Activated T-cell treated with anti-CD3 and anti-CD28 coated beads, Interleukin-2, amount 50 U/mL, for 1 hour (primary cell): Measurements from ENCODE around the gene CACNB2.

Experiments used
- DNase-seq: peaks from one replicate; pipeline ENCODE4 v3.0.0-alpha.2; 2020

The CACNB2 gene

GRCh38 chr10:18236756-18237155 is 96.5 kb downstream of the CACNB2 start:
- DNase-seq: no peak

DNA sequence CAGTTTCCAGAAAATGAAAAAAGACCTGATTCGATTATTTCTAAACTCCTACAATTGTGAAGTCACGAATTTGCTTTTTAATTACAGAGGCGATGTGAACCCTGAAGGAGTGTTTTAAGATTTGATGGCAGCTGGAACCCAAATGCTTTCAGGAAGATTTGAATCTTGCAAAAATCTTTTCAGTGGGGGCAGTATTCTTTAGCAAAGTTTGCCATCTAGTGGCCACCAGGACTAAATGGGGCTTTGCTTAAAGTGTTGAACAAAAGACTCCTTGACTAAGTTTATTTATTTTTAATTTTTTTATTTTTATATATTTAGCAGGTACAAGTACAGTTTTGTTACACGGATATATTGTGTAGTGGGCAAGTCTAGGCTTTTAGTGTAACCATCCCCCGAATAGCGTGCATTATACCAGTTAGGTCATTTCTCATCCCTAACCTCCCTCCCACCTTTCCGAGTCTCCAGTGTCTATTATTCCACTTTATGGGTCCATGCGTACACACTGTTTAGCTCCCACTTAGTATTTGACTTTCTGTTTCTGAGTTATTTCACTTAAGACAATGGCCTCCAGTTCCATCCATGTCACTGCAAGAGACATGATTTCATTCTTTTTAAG is 98.8 kb downstream of the CACNB2 start:
- DNase-seq: no peak

DNA sequence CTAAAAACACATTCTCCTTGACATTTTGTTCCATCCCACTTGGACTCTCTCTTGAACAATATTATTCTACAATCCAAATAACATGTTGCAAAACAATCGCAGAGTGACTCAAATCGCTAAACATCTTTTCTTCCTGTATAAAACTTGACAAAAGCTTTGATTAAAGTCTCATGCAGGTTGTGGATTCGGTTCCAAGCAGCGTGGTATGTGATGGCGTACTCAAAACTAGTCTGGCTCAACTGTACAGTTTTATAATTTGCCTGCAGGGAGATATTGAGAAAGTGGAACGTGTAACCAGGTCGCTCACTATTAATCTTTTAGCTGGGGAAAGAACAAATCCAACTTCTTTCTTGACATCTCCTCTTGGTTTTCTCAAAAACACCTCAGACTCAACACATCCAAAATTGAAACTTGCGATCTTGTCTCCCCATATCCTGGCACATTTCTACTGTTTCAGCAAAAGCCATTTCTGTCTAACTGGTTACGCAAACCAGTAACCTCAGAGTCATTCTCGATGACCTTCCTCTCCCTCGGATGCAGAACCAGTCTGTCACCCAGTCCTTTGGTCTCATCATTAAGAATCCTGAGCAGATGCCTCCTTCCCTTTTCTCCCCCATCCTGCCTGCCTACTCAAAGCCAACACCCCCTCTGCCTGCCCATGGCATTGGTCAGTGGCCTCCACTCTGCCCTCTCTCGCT is 100.1 kb downstream of the CACNB2 start:
- no peak for DNase-seq

- DNase-seq: no peak
Measured at GRCh38 chr10:18246967-18247366, 106.7 kb downstream of the CACNB2 start.

GRCh38 chr10:18252086-18252485 is 111.9 kb downstream of the CACNB2 start:
- DNase-seq: no peak

DNA sequence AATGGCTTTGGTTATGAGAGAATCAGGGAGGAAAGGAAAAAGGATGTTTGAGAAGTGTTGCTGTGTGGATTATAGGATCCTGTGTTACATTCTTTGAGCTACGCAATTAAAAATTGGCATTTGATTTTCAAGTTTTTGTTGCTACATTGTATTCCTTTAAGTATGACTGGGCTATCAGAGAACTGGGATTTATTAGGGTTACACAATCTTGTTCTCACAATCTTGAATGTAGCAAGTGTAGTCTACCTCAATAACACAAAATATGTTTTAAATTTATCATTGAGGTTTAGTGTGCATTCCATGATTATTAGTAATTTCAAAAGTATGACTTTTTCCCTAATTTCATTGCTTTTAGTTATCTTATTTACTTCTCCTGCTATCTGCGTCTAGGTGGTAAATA is 113.9 kb downstream of the CACNB2 start:
- DNase-seq: no peak

- no peak for DNase-seq
Measured at GRCh38 chr10:18254692-18255091, 114.5 kb downstream of the CACNB2 start.

GRCh38 chr10:18260310-18260922 is 120.2 kb downstream of the CACNB2 start:
- no peak for DNase-seq

DNA sequence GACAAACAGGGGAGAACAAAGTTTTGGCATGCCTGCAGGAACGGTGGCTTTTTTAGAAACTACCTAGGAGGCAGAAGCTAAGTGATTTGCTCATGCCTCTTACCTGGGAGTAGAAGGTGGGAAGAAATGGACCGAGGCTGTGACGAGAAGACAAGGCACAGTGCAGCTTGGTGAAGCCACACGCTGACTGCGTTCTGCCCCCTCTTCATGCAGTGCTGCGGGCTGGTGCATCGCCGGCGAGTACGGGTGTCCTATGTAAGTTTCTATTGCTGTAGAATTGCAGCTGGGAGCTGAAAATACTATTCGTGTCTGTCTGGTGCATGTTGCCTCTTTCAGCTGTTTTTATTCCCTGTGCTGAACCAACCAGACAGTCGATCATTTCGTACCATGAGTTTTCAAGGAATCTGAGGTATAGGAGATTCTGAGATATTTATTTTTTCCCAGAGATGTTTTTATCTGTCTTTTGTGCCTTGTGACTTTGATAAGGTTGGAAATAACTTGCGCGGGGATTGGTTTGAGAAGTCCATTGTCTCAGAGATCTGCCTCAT is 120.9 kb downstream of the CACNB2 start:
- DNase-seq: no peak

DNA sequence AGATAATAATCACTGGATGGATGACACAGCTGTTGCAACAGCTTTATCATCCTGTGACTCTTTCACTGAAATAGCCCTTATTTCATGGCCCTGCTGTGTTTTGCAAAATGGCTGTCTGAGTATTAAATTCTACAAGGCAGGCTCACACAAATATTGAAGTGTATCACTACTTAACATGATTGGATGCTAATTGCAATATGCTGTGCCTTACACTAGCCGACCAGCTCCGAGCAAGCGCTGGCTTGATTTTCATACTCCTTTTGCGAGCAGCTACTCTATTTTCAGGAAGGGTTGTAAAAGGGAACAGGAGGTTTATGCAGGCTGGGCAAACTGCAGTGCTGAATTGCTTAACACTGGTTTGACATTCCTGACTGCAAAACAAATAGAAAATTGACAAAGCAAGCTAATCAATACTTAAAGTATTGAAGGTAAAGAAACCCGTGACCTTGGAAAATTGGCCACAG is 121.6 kb downstream of the CACNB2 start:
- DNase-seq: no peak

GRCh38 chr10:18264466-18265050 is 124.3 kb downstream of the CACNB2 start:
- DNase-seq: no peak

GRCh38 chr10:18268005-18268404 is 127.8 kb downstream of the CACNB2 start:
- no peak for DNase-seq

- no peak for DNase-seq
Measured at GRCh38 chr10:18271491-18271890, 131.3 kb downstream of the CACNB2 start.

DNA sequence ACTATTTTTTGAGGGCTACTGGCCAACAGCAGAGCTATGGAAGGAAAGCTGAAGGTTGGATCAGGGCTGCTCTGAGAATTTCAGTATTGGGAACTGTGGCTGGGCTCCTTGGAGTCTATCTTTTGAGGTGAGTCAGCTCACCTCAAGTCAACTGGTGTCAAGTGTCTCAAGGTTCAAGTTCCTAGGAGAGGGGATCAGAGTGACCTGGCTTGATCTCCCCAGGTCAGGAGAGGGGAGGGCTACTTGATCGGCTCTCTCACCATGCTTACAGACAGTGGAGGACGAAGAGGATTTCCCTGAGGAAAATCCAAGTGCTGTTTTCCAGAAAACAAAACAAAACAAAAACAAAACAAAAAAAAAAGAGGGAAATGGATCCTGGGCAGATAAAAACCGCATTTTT is 132.8 kb downstream of the CACNB2 start:
- no peak for DNase-seq

DNA sequence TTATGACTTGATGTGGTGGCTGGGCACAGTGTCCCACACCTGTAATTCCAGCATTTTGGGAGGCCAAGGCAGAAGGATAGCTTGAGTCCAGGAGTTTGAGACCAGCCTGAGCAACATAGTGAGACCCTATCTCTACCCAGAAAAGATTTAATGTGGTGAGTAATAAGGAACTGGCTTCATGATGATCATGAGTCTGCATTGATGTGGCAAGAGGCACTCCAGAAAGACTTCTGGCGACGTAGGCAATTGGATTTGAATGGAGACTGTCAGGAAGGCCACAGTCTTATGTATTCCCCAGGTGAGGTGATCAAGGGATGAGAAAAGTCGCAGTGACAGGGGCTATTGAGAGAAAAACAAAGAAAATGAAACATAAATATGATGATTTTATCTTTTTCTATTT is 138.0 kb downstream of the CACNB2 start:
- no peak for DNase-seq

DNA sequence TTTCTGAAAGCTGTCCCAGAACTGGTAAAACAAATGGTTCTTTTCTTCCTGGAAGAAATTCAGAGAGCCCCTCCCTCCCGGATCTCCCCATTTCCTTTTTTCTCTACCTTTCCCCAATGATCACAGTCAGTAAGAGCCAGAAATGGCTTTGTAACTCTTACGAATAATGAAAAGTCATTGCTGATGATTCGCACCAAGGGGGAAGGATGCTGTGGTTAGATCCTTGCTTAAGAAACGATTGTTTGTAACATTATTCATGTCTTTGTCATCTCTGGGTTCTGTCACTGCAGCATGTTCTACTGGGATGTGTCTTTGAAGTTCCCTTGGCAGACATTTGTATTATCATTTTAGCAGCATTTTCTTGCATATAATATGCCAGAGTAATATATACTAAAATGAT is 138.9 kb downstream of the CACNB2 start:
- no peak for DNase-seq

GRCh38 chr10:18282094-18282493 is 141.9 kb downstream of the CACNB2 start:
- DNase-seq: no peak

- DNase-seq: no peak
Measured at GRCh38 chr10:18290651-18291313, 150.6 kb downstream of the CACNB2 start.

DNA sequence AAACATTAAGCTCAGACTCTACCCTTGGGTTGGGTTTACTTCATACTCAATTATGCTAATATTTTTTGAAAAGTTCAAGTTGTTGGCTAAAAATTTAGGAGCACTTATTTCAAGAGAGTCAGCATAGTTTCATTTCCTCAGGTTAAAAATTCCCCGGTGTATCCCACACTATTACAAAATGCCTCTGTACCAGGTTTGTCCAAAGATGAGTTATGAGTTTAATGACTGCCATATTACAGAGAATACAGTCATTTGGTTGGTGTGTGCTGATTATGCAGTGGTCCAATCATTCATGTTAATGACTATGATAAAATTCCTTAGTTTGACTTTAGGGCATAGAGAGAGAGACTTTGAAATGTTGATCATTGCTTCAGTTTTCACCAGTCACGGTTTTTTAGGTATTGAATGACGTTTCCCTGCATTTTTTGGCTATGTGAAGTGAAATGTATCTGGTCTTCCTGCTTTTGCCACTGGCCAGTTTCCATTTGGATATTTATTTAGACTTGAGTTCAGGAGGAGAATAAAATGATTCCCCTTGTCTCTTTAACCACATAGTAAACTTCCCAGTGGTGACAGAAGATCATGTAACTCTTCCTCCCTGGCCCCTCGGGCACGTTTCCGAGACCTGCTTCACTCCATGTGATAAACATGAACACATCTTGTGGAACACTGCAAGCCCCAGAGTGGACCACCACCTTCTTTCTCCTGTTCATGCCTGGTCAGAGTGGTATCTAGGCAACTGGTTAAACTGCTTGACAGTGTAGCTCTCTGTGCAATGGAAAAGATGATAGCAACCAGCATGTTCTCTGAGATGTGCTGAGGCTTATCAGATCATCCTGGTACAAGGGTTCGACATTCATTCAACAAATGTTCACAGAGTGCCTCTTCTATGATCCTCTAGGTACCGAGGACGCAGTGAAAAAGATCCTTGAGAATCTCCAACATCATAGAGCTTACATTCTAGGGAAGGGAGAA is 153.6 kb downstream of the CACNB2 start:
- DNase-seq: no peak

- DNase-seq: no peak
Measured at GRCh38 chr10:18294633-18295032, 154.4 kb downstream of the CACNB2 start.

DNA sequence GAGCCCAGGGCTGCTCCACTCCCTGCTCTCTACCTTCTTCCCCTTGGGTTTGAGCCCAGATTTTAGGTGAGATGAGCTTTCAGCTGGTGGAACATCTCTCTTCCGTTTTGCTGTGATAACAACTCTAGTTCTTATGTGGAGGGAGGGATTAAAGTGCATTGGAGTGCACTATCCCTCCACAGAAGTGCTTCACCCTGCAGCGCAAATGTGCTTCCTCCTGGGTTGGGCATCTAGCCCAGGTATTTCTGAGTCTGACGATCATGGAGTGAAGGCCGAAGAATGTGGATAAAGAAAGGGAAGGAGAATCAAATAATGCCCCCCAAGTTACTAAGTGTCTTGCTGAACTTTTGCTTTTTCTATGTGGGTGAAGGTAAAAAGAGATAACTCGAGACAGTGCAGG is 157.4 kb downstream of the CACNB2 start:
- no peak for DNase-seq

GRCh38 chr10:18298256-18298655 is 158.0 kb downstream of the CACNB2 start:
- DNase-seq: no peak
